ENCODE results near the gene EXOC4.
"Not testable (repeated sequence)": the region's sequence is repeated elsewhere in the genome, so short reads cannot be mapped to it uniquely, and the experiment has no call there.

Gene EXOC4

GRCh38 chr7:133320891-133321290 is 68.0 kb downstream of the EXOC4 start:
- DNase-seq, result no peak

- not testable (repeated sequence) for DNase-seq
Measured at GRCh38 chr7:133321366-133321765, 68.5 kb downstream of the EXOC4 start.

- DNase-seq, result not testable (repeated sequence)
Measured at GRCh38 chr7:133326745-133327144, 73.9 kb downstream of the EXOC4 start.

- not testable (repeated sequence) for DNase-seq
Measured at GRCh38 chr7:133328021-133328420, 75.1 kb downstream of the EXOC4 start.

GRCh38 chr7:133330085-133330484 is 77.2 kb downstream of the EXOC4 start:
- DNase-seq, result no peak

- DNase-seq, result no peak
Measured at GRCh38 chr7:133331861-133332260, 79.0 kb downstream of the EXOC4 start.

GRCh38 chr7:133339772-133340171 is 86.9 kb downstream of the EXOC4 start:
- DNase-seq, result no peak

GRCh38 chr7:133344275-133344674 is 91.4 kb downstream of the EXOC4 start:
- DNase-seq, result no peak

GRCh38 chr7:133345690-133346421 is 93.0 kb downstream of the EXOC4 start:
- no peak for DNase-seq

GRCh38 chr7:133348250-133348649 is 95.4 kb downstream of the EXOC4 start:
- no peak for DNase-seq

GRCh38 chr7:133349101-133349500 is 96.2 kb downstream of the EXOC4 start:
- no peak for DNase-seq

GRCh38 chr7:133352430-133352829 is 99.6 kb downstream of the EXOC4 start:
- no peak for DNase-seq

- no peak for DNase-seq
Measured at GRCh38 chr7:133353775-133354174, 100.9 kb downstream of the EXOC4 start.

- DNase-seq, result no peak
Measured at GRCh38 chr7:133354546-133355324, 101.9 kb downstream of the EXOC4 start.

- no peak for DNase-seq
Measured at GRCh38 chr7:133355325-133355708, 102.4 kb downstream of the EXOC4 start.

- no peak for DNase-seq
Measured at GRCh38 chr7:133355822-133356221, 102.9 kb downstream of the EXOC4 start.

GRCh38 chr7:133358708-133359107 is 105.8 kb downstream of the EXOC4 start:
- DNase-seq, result no peak

- no peak for DNase-seq
Measured at GRCh38 chr7:133359449-133359848, 106.6 kb downstream of the EXOC4 start.

- DNase-seq, result no peak
Measured at GRCh38 chr7:133360201-133360600, 107.3 kb downstream of the EXOC4 start.

- DNase-seq, result no peak
Measured at GRCh38 chr7:133361806-133362205, 108.9 kb downstream of the EXOC4 start.

GRCh38 chr7:133364959-133365690 is 112.2 kb downstream of the EXOC4 start:
- DNase-seq, result no peak

GRCh38 chr7:133365917-133366316 is 113.0 kb downstream of the EXOC4 start:
- DNase-seq, result no peak

- no peak for DNase-seq
Measured at GRCh38 chr7:133367561-133367960, 114.7 kb downstream of the EXOC4 start.

- no peak for DNase-seq
Measured at GRCh38 chr7:133369130-133369529, 116.3 kb downstream of the EXOC4 start.
